HepG2 (cell line): ENCODE results near the gene ECM1. TPM values are rescaled to one million over a fixed set of nuclear protein-coding genes. Genes with fewer than 3 reads are reported as not detected.
A peak's percentile ranks its signal among the peaks of the same experiment; 100 is the strongest.

ENCODE experiments used
- AHR ChIP-seq: IDR thresholded peaks from 2 replicates; pipeline ENCODE4 v1.6.1; 2018; ENCODE audit warnings: missing genetic modification reagents, missing compliant biosample characterization
- ARID5B ChIP-seq: IDR thresholded peaks from 2 replicates; pipeline ENCODE4 v1.4.0; 2020; ENCODE audit warnings: mild to moderate bottlenecking, missing genetic modification reagents
- DRAP1 ChIP-seq: IDR thresholded peaks from 2 replicates; pipeline ENCODE4 v1.6.1; 2016; ENCODE audit warnings: missing genetic modification reagents, missing compliant biosample characterization
- FOXO1 ChIP-seq: sonication (generic); formaldehyde crosslinking; IDR thresholded peaks from 2 replicates; pipeline ENCODE4 v1.4.0; 2020; ENCODE audit warnings: missing genetic modification reagents
- GLI4 ChIP-seq: sonication (generic); formaldehyde crosslinking; IDR thresholded peaks from 2 replicates; pipeline ENCODE4 v1.5.1; 2020; ENCODE audit warnings: missing genetic modification reagents, mild to moderate bottlenecking, moderate library complexity, borderline replicate concordance
- JUND ChIP-seq: sonication (generic); formaldehyde crosslinking; IDR thresholded peaks from 2 replicates; pipeline ENCODE4 v1.8.0; 2022; ENCODE audit warnings: mild to moderate bottlenecking, missing genetic modification reagents
- MEIS2 ChIP-seq: sonication (generic); formaldehyde crosslinking; IDR thresholded peaks from 2 replicates; pipeline ENCODE4 v1.9.0; 2021; ENCODE audit warnings: mild to moderate bottlenecking, missing genetic modification reagents
- NCOR1 ChIP-seq: fragments of 200-600 bp; sonication (generic); IDR thresholded peaks from 2 replicates; pipeline ENCODE4 v1.7.0; 2017; ENCODE audit warnings: antibody characterized with exemption, low read length, borderline replicate concordance
- PAXIP1 ChIP-seq: sonication (generic); formaldehyde crosslinking; conservative IDR thresholded peaks from 2 replicates; pipeline ENCODE4 v1.4.0; 2020; ENCODE audit warnings: mild to moderate bottlenecking, missing genetic modification reagents, moderate library complexity
- RBM39 ChIP-seq: fragments of 200-400 bp; formaldehyde crosslinking; IDR thresholded peaks from one replicate; pipeline ENCODE4 v1.6.1; 2018; ENCODE audit warnings: antibody characterized with exemption, mild to moderate bottlenecking, low read depth, low read length; ENCODE audit not compliant: poor library complexity, severe bottlenecking
- UBTF ChIP-seq: sonication (generic); formaldehyde crosslinking; IDR thresholded peaks from 2 replicates; pipeline ENCODE4 v1.4.0; 2020; ENCODE audit warnings: mild to moderate bottlenecking, missing genetic modification reagents
- ZEB1 ChIP-seq: IDR thresholded peaks from 2 replicates; pipeline ENCODE4 v1.6.1; 2012; ENCODE audit warnings: mild to moderate bottlenecking, low read depth, inconsistent platforms; ENCODE audit not compliant: insufficient replicate concordance
- ZNF124 ChIP-seq: sonication (generic); formaldehyde crosslinking; IDR thresholded peaks from 2 replicates; pipeline ENCODE4 v1.4.0; 2020; ENCODE audit warnings: missing genetic modification reagents
- ZNF547 ChIP-seq: sonication (generic); formaldehyde crosslinking; IDR thresholded peaks from 2 replicates; pipeline ENCODE4 v1.5.1; 2020; ENCODE audit warnings: mild to moderate bottlenecking, missing genetic modification reagents
- ZNF670 ChIP-seq: sonication (generic); formaldehyde crosslinking; IDR thresholded peaks from 2 replicates; pipeline ENCODE4 v1.8.0; 2022; ENCODE audit warnings: mild to moderate bottlenecking, missing genetic modification reagents, borderline replicate concordance
- ZNF768 ChIP-seq: sonication (generic); formaldehyde crosslinking; IDR thresholded peaks from 2 replicates; pipeline ENCODE4 v1.4.0; 2020; ENCODE audit warnings: missing genetic modification reagents
- ZZZ3 ChIP-seq: sonication (generic); formaldehyde crosslinking; IDR thresholded peaks from 2 replicates; pipeline ENCODE4 v1.4.0; 2020; ENCODE audit warnings: missing genetic modification reagents, mild to moderate bottlenecking, borderline replicate concordance
- polyA plus RNA-seq, 8 experiments: library from polyadenylated mRNA; depleted of rRNA in 3 of 8; stranded (reverse) in 7 of 8; unstranded in 1 of 8; fragments of >200 nt; fragmentation: Illumina TruSeq in 4 of 8; extraction: Trizol in 4 of 8; gene quantifications; 2 replicates each; pipeline versions ENCODE4 v1.2.1 to v1.2.3, GENCODE V29; 2011 to 2016; ENCODE audit warnings: low read depth in 4 of 8, missing spikeins in 1 of 8, mixed read lengths in 1 of 8; ENCODE audit not compliant: insufficient read depth in 1 of 8
- total RNA-seq, 5 experiments: library from RNA; depleted of rRNA; stranded (reverse); fragments of >200 nt; fragmentation: Illumina TruSeq; extraction: Trizol; gene quantifications; 2 replicates each; pipeline ENCODE4 v1.2.3, GENCODE V29; 2016; ENCODE audit warnings: low read depth in 1 of 5

The ECM1 gene
- total and polyA plus RNA-seq, 2 of the 13 experiments (the other 11 are each of a cell fraction or from before 2014, with no cell fraction given), result 0.42 to 1.0 TPM

- TF ChIP-seq PAXIP1 (peak; percentile 55), ZNF547 (CRISPR knock-in tag) (peak; percentile 68; the same call in 1 of the 2 replicates), AHR (CRISPR knock-in tag) (peak; percentile 87; the same call in 1 of the 2 replicates), ZEB1 (no peak), RBM39 (peak; percentile 78), NCOR1 (peak; percentile 49; the same call in 1 of the 2 replicates), ZNF768 (CRISPR knock-in tag) (peak; percentile 64; the same call in 1 of the 2 replicates), JUND (CRISPR knock-in tag) (no peak), DRAP1 (CRISPR knock-in tag) (peak; percentile 63), MEIS2 (CRISPR knock-in tag) (peak; percentile 47; the same call in 1 of the 2 replicates), ZNF670 (CRISPR knock-in tag) (no peak), ZNF124 (CRISPR knock-in tag) (no peak), UBTF (CRISPR knock-in tag) (peak; percentile 68), FOXO1 (CRISPR knock-in tag) (0 out of 2 replicates have a peak, but pooled peaks have one; percentile 9), ZZZ3 (no peak), ARID5B (CRISPR knock-in tag) (0 out of 2 replicates have a peak, but pooled peaks have one; percentile 7), GLI4 (CRISPR knock-in tag) (no peak)
These were observed 7.6 kb downstream of the ECM1 start, which contains the start of gene FALEC (continued) for GRCh38 chr1:150515328-150516049.
